HG02885 (cell line): ENCODE data around the gene APBB1IP.
"Not testable (repeated sequence)": the region's sequence is repeated elsewhere in the genome, so short reads cannot be mapped to it uniquely, and the experiment has no call there.

Experiments
- ATAC-seq: cut with Tn5 transposase; IDR thresholded peaks from one replicate; pipeline ENCODE4 v1.9.1; 2021; ENCODE audit warnings: mild to moderate bottlenecking; ENCODE audit not compliant: unreplicated experiment, poor library complexity

Gene APBB1IP, protein sequence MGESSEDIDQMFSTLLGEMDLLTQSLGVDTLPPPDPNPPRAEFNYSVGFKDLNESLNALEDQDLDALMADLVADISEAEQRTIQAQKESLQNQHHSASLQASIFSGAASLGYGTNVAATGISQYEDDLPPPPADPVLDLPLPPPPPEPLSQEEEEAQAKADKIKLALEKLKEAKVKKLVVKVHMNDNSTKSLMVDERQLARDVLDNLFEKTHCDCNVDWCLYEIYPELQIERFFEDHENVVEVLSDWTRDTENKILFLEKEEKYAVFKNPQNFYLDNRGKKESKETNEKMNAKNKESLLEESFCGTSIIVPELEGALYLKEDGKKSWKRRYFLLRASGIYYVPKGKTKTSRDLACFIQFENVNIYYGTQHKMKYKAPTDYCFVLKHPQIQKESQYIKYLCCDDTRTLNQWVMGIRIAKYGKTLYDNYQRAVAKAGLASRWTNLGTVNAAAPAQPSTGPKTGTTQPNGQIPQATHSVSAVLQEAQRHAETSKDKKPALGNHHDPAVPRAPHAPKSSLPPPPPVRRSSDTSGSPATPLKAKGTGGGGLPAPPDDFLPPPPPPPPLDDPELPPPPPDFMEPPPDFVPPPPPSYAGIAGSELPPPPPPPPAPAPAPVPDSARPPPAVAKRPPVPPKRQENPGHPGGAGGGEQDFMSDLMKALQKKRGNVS

DNA sequence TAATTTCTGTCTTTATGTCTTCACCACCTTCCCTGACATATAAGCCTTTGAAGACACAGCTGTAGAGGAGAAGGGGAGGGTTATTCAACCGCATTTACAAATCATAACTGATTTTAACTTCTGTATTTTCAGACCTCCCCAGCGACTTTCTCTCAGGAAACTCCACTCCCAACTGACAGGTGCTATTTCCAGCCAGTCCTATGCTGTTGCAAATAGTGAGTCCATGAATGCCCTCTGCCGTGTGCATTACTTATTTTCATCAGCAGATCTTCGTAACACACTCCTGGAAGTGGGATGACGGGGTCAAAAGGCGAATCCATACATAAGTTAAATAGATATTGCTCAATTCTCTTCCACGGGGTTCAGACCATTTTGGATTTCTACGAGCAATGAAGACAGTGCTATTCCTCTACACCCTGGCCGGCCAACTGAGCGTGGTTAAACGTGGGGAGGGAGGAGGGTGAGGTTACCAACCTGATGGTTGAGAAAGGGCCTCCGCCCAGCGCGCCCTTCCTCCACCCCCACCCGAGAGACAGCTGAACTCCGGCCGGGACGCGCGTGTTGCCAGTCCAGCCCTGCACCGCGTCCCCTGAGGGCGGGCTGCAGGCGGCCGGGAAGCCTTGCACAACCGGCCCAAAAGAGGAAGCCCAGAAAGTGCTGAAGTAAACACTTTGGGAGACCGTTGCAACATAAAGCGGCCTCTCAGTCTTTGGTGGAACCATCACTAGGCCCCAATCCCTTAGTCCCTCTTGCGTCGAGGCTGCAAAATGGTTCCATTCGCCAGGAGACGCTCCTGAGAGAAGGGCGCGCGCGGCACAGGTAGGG, at the start of gene APBB1IP:
TSS of gene APBB1IP (plus strand) at position 705 of the 825 bp plus-strand sequence. CDS start 53,986 bp downstream, outside the sequence.
- peak; percentile 59 for ATAC-seq

DNA sequence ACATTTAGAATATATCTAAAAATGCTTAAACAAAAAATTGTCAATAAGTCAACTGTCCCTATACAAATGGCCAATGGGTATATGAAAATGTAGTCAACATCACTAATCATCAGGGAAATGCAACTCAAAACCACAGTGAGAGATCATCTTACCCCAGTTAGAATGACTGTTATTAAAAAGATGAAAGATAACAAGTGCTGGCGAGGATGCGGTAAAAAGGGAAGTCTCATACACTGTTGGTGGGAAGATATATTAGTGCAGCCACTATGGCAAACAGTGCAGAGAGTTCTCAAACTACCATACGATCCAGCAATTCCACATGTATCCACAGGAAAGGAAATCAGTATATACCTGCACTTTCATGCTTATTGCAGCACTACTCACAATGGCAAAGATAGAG, 48.6 kb upstream of the APBB1IP start:
- no peak for ATAC-seq

DNA sequence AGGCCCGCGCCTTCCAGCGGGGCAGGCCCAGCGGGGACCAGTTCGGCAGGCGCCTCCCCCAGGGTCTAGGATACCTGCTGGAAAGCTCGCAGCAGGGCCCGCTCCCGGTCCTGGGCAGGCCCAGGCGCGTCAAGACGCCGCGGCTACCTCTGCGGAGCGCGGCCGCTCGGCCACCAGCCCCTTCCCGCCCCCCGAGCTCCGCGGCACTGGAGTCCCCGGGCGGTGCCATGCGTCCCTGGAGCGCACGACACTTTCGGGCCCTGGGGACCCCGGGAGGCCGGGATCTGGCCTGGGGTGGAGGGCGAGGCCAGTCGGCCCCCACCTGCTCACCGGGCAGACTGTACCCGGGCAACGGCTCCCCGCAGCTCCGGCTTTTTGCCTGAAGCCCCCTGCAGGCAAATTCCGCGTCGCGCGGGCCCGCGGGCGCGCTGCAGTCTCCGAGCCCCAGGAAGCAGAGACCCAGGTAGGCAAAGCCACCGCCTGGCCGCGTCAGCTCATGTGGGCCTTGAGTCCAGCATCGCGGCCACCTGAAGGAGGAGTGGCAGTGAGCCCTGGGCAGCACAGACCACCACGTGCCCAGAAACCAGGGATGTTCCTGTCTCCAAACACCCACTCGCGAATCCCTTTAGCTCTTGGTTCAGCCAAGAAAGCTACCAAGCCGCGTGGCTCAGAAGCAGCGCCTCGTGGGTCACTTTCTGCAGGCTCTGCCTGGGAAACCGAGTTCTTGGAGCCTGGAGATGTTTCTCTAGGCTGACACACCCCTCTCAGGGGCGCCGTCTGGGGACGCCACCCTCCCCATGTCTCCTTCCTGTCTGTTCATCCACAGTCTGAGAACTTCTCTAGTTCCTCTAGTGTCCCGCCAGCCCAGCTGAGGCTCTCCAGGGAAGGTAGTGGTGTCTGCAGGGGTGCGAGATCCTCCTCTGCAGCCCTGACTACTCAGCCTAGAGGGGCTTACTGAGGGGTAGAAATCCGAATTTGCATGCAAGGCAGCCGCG, 46.1 kb upstream of the APBB1IP start:
- ATAC-seq = peak; percentile 56

DNA sequence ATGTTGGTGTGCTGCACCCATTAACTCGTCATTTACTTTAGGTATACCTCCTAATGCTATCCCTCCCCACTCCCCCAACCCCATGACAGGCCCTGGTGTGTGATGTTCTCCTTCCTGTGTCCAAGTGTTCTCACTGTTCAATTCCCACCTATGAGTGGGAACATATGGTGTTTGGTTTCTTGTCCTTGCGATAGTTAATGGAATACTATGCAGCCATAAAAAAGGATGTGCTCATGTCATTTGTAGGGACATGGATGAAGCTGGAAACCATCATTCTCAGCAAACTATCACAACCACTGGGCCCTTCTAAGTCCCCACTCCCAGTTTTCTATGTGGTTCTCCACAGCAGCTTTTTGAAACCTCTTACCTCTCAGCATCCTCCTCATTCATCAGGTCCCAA, 39.8 kb upstream of the APBB1IP start:
- not testable (repeated sequence) for ATAC-seq

DNA sequence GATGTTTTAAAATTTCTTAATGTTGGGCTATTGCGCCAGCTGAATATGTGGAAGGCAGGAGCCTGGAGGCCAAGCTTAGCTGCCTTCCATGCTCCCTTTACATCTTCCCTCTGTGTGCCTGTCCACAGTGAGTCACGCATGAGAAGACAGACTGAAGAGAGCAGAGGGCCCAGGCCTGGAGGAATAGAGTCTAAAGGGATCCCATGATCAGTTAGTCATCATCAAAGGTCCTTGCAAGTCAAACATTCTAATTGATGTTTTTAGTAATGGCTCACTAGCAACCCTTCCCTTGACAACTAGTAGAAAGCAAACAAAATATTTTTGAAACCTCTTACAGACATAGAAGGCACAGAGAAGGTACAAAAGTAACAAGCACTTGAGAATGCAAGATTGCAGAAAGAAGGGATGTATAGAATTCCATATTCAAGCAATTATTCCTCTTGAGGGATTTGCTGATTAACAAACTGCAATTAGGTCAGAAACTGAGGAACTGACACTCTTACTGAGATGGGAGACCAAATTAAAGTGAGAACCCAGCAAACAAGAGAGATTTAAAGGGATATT, 30.7 kb upstream of the APBB1IP start:
- no peak for ATAC-seq

DNA sequence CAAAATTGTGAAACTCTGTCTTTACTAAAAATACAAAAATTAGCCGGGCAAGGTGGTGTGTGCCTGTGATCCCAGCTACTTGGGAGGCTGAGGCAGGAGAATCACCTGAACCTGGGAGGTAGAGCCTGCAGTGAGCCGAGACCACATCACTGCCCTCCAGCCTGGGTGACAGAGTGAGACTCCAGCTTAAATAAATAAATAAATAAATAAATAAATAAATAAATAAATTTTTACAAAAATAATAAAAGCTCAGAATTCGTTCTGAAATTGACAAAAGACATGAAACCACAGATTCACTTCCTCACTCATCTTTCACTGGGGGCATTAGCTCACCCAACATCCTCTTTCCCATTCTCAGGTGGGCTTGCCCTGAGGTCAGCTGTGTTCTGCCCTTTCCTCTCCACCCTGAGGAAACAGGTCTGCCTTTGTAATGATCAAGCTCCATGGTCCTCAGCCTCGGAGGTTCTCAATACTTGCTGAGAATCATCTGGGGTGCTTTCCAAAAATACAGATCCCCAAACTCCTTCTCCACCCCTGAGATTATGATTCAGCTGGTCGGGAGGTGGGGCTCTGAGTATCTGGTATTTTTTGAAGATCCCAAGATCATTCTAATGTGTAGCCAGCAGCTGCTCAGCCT, 29.2 kb upstream of the APBB1IP start:
- ATAC-seq = peak; percentile 64

DNA sequence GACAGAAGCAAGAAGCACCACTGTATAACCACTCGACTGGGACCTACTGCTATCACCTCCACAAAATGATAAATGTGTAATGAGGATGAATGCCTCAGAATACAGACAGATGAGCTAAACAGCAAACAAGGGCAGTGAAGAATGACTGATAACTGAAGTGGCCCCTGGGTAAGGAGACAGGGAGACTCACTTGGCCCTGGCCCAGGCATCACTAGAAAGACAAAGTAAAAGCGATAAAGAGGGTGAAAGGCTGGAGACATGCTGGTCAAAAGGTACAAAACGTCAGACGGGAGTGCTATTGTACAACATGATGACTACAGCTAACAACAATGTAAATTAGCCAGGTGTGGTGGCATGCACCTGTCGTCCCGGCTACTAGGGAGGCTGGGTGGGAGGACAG, 27.8 kb upstream of the APBB1IP start:
- ATAC-seq = no peak

DNA sequence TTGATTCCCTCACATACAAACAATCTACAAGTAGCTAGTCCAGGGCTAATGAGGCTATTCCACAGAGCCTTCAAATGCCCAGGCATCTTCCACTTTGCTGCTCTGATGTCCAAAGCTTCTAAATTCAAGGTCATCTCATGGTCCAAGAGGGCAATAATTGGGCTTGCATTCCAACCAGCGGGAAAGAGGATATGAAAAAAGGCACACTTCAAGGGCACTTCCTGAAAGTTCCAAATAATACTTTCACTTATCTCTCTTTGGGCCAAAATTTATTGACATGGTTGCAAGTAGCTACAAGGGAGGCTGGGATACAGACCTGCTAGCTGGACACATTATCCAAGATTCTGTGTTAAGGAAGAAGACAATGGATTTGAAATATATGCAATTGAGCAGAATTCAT, 25.2 kb upstream of the APBB1IP start:
- no peak for ATAC-seq

DNA sequence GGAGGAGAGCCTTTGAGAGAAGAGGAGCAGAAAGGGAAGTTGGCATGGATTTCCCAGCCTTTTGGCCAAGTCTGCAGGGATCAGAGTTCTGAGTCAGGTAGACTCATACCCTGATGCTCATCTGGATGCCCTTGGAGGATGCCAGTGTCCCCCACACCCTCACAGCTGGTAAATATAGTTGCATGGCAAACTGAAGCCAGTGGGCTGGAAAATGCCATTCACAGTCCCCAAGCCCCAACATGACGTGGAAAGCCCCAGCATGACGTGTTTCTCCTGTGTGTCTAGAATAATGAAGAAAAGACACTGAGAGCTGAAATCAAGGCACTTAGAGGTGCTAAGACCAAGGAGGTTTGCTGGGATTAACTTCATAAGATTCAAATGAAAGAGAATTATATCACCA, 24.8 kb upstream of the APBB1IP start:
- ATAC-seq = no peak

DNA sequence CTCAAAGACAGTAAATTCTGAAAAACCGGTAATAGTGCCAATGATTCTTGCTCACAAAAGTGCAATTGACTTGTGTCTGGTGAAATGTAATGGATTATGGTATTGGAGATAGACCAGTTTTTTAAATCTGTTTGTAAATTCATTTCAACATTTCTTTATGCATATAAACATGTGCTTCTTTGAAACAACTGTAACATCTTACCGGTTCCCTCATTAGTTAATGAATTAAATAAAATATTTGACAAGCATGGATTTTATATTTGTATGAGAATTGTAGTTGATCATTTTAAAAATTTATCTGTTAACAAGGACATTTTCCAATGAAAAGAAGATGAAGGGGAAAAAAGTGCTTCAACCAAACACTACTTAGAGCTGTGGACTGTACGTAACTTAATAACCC, 21.0 kb upstream of the APBB1IP start:
- no peak for ATAC-seq

DNA sequence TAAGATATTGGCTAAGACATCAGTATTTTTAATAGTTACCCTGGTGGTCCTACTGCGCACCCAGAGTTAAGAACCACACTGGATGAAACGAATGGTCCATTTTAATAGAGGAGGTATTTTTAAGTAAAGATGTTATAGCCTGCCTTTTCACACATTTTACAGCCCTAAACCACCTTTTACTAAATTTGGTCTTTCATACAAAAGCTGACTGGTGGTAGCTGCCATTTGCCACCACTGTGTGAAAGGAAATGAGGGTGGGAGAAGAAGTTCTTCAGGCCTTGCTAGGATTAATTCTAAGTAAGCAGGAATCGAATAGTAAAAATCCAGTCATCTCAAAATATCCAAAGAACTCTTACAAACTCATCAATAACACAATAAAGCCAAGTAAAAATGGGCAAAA, 15.2 kb upstream of the APBB1IP start:
- ATAC-seq = no peak

DNA sequence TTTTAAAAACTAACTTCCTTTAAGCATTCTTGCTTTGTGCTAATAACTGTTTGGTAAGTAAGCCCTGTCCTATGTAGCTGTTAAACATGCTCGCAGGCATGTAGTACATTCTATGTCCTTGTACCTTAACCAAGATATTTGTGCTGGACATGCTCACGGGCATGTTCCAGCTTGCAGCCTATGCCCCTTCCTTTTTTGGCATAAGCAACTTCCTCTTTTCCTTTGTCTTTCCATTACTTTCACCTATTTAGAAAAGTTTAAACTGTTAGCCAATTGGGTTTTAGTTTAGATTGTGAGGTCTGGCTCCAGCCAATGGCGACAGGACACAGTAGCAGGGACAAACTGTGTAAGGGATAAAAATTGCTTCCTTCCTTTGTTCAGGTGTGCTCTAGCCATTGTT, 14.4 kb upstream of the APBB1IP start:
- no peak for ATAC-seq

DNA sequence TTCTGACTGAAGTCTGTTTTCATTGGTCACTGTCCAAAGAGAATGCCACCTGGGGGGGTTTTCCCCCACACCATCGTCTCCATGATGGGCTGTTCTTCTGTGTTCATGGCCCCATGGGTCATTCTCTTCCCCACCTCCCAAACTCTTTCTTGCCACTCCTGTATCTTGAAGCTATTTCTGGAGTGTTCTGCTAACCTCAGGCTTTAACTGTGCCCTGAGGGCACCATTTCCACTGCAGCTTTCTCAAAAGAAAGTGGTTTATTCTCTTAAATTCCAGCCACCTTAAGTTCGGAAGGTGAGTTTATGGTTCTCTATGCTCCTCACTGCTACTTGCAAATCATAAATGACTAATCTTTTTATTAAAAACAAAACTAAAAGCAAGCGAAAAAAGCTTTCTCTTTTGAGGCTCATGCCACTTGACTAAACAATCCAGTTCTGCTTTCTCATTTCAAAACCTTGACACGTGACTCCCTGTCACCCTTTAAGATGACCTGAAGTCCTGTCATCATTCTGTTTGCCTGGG, 7.4 kb upstream of the APBB1IP start:
- ATAC-seq = peak; percentile 88

DNA sequence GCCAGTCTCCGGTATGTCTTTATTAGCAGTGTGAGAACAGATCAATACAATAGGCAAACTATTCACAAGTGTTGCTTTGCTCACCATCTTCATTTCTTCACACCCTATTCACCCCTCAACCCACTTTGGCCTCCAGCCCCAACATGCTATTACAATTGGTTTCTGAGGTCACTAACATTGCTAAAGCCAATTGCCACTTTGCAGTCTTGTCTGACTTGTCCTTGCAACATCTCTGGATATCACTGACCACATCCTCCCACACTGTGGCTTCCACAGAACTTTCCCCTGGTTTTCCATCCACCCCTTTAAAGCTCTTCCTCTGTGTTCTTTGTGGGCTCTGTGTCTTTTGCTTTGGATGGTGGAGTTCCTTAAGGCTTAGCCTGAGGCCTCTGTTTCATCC, 5.2 kb upstream of the APBB1IP start:
- ATAC-seq = no peak

DNA sequence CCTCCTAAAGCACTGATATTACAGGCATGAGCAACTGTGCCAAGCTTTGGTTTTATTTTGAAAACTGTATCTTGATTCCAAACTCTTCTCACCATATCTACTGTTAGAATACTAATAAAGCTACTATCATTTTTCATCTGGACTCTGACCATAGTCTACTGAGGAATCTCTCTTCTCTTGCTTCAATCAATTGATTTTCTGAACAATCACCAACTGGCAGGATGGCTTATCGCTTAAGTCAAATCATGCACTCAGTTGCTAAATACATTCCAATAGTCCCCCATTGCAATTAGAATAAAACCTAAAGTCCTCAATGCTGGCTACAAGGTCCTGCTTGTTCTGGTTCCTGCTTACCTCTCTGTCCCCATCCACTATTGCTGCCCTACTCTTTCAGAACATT, 2.3 kb upstream of the APBB1IP start:
- no peak for ATAC-seq

DNA sequence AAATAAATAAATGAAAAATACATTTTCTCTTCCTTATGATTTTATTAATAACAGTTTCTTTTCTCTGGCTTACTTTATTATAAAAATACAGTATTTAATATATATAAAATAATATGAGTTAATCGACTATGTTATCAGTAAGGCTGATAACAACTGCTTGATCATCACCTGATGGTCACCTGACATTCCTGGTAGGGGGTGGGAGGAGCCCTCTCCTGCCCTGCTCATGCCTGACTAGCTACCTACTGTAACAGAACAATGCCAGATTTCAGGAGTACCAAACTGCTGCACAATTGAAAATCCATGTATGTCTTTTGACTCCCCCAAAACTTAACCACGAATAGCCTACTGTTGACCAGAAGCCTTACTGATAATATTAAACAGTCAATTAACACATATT, 1.3 kb upstream of the APBB1IP start:
- no peak for ATAC-seq

DNA sequence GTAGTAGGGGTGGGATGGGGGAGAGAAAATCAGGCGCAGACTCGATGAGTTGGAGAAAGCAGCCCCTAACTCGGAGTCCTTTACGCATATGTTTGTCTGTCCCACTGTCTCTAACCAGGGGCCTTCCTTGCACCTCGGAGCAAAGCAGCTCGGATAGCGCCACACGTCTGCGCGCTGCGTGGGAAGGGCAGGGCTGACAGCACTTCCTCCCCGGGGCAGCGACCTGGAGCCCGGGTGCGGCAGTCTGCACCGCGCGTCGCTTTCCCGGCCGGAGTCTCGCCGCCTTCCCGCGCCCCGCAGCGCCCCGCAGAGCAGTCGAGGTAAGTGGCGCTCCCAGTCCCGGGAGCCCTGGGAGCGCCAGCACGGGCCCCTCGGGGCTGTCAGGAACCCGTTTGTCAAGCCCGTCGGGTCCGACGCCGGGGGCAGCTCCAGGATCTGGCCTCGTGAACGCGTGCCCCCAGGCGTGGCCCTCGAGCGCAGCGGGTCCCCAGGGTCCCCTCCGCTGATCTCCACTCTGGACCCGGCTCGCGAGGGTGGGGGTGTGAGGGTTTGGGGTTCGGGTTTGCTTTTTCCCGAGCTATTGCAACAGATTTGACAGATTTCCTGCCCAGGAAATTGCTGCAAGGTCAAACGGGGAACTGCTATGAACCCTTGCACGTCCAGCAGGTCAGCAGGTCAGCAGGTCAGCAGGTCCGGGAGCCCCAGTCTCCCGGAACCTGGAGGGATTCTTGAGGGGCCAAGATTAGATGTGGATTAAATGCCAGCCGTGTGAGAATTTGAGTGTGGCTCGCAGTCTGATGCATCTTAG, 597 bp downstream of the APBB1IP start:
- ATAC-seq = peak; percentile 73
